A204.1 (cell line): Measurements from ENCODE around the gene KAZN.
"Not testable (repeated sequence)": the region's sequence is repeated elsewhere in the genome, so short reads cannot be mapped to it uniquely, and the experiment has no call there.

Experiments used
- FAIRE-seq: peaks from 2 replicates; lab custom pipeline; 2012; peaks lifted over from hg19 to GRCh38; lab: Jason Lieb, UNC

The KAZN gene

DNA sequence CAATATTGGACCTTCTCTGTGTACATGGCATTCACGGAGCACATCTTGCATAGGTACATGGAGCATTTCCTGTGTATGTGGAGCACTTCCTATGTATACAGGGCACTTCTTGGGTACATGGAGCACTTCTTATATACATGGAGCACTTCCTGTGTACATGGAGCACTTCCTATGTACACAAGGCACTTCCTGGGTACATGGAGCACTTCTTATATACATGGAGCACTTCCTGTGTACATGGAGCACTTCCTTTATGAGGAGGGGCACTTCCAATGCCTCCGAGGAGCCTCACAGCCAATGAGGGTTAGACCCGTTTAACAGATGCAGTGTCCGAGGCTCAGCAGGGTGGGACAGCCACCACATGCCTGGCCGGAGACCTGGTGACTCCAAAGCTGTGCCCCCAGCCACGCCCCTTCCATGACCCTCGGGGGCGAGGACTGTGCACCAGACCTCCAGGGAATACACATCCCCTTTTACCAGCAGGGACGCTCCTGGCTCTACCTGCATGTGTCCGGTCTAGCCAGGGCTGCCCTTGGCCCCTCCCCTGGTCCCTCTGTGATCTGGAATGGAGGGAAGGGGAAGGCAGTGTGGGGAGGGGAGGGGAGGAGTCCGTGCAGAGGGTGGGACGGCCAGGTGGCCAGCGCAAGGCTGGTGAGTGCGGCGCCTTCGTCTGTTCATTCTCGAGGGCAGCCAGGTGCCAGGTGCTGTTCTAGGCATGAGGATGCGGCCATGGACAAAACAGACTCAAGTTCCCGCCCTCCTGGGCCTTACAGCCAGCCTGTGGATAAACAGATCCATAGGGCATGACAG, 360.0 kb downstream of the KAZN start:
- no peak for FAIRE-seq

DNA sequence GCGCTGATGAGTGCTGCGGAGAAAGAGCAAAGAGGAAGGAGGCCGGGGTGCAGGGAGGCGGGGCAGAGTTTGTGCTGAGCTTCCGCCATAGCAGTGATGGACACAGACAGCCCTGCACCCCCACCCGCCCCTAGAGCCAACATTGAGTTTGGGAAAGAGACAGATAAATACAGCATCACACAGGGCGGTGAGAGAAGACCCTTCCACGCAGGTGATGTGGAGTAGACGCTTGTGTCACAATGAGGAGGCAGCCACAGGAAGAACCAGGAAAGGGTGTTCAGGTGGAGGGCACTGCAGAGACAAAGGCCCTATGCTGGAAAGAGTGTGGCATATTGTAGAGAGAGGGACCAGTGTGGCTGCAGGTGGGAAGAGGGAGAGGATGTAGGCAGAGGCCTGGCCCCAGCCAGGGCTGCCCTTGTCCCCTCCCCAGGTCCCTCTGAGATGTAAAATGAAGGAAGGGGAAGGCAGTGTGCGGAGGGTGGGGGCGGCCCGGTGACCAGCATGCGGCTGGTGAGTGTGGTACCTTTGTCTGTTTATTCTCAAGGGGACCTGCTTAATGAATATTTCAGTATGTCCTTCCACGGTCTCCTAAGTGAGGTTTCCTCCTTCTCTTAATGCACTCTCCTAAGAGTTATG, 360.7 kb downstream of the KAZN start:
- no peak for FAIRE-seq

DNA sequence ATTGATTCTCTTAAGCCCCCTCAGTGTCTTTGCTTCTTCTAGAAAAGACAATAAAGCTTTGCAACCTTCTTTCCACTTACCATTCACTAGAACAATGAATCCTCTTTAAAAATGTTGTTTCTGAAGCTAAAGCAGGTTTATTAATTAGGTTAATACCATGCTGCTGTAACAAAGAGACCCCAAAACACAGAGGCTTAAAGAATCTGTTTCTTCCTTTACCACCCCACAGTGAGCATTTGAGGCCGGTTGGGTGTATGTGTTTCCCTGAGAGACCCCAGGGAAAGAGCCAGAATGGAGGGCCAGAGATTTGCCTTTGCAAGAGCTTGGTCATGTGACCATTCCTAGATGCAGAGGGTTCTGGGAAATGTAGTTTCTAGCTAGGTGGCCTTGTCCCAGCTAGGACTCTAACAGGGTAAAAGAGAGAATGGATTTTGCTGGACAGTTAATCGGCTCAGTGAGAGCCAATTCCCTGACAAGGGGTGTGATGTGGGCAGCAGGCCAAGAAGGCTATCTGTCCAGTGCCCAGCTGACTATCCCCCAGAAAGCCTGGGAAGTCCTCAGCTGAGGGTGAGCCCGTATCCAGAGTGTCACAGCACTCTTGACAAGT, 363.3 kb downstream of the KAZN start:
- FAIRE-seq, result no peak

- no peak for FAIRE-seq
Observed at GRCh38 chr1:14962407-14962806, 363.9 kb downstream of the KAZN start.

- not testable (repeated sequence) for FAIRE-seq
Observed at GRCh38 chr1:14963791-14964710, 365.6 kb downstream of the KAZN start.

- no peak for FAIRE-seq
Observed at GRCh38 chr1:14964711-14965055, 366.2 kb downstream of the KAZN start.

DNA sequence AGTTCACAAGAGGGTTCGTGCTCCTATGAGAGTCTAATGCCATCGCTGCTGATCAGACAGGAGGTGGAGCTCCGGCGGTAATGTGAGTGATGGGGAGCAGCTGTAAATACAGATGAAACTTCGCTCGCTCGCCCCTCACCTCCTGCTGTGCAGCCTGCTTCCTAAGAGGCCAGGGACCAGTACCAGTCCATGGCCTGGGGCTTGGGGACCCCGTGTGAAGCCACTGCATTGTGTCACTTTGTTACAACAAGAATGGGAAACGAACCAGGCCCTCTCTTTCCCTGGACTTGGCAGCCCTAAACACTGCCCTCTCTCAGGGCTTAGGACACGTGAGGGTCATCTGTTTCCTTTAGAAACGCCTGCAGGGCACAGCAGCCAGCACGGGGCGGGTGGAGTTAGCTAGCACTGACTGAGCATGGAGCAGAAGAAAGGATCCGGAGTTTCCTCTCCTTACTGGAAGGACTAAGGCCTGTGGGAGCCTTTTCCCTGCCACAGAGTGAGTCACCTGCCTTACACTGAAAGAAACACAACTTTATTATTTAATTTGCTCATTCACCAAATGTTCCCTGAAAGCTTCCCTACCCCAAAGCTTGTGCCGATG, 369.9 kb downstream of the KAZN start:
- no peak for FAIRE-seq

DNA sequence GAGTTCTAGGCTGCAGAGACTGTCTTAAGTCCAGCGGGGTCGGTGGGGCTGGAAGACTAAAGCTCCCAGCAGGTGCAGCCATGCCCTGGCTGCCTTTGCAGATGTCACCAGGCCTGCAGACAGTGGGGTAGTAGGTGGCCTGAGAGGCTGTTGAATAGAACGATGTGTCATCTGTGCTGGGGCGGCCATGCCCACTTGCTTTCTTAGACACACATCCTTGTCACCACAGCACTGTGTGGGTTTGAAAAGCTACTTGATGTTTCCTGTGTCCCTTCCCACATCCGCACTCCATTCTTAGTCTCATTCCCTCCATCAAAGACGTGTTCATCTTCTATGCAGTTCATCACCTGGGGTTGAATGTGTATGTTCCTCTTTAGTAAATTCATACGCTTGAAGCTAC, 370.5 kb downstream of the KAZN start:
- no peak for FAIRE-seq

GRCh38 chr1:14970115-14970798, 371.8 kb downstream of the KAZN start:
- FAIRE-seq, result no peak

DNA sequence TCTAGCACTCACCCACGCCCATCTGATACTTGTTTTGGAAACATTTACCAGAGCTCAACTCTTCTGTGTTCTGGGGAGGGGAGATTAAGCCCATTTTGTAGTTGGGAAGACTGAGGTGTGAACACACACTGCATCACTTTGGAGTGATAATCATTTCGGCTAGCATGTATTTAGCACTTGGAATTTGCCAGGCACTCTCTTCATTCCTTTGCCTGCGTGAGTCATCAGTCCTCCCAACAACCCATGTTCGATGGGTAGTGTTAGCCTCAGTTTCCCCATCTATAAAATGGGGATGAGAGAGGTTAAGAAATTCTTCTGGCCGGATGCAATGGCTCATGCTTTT, 372.3 kb downstream of the KAZN start:
- FAIRE-seq, result no peak

- FAIRE-seq, result no peak
Observed at GRCh38 chr1:14971221-14971620, 372.7 kb downstream of the KAZN start.

- FAIRE-seq, result no peak
Observed at GRCh38 chr1:14972107-14972506, 373.6 kb downstream of the KAZN start.

DNA sequence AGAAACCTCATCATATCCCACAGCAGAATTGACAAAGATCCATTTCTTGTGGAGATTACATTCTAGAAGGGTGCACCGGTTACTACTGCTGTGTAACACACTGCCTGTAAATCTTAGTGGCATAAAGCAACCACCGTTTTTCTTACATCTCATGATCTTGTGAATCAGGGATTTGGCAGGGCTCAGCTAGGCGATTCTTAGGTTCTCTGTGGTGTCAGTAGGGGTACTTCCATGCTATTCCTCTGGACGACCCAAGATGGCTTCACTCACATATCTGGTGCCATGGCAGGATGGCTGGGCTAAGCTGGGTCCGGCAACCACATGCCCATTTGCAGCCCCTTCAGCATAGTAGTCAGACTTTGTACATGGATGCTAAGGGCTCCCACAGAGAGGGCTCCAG, 375.3 kb downstream of the KAZN start:
- no peak for FAIRE-seq

DNA sequence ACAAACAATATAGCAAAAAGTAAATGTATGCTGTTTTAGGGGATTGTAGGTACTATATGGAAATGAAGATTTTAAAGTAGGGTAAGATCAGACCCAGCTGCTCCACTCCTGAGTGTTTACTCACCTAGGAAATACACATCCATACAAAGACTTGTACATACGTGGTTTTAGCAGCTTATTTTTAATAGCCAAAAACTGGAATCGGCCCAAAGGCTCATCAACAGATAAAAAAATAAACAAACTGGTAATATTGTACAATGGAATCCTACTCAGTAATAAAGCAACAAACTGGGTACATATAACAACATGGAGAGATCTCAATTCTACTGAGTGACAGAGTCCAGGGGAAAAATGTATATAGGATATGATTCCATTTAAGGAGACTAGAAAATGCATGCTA, 375.9 kb downstream of the KAZN start:
- FAIRE-seq, result no peak

DNA sequence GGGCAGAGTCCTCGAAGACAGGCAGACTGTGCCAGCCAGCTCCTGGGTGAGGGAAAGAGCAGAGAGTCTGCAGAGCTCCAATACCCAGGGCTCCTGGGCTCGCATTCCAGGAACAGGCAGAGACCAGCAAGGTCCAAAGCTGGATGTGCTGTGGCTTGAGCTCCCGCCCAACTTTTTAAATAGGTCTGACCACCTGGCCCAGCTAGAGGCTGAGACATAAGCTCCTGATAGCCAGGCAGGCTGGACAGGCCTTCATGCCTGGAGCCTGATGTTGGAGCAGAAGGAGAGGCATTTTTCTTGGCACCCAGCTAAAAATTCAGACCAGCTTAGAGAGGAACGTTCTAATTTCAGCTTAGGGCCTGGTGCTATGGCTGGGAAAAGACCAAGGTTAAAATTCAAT, 376.6 kb downstream of the KAZN start:
- no peak for FAIRE-seq

DNA sequence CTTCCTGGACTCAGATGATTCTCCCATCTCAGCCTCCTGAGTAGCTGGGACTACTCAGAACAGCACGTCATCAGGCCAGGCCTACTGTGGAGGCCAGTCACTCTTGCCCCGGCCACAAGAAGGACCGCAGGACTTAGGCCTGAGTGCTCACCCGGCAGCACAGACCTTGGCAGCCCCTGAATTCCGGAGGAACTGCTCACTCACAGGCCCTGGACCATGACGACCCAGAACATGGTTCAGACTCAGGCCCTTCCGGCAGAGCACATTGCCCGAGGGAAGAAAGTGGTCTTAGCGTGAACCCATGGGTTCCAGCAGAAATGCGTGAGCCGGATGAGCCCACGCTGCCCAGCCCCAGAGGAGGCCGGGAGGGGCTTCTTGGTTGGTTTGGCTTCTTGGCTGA, 377.8 kb downstream of the KAZN start:
- FAIRE-seq, result no peak

DNA sequence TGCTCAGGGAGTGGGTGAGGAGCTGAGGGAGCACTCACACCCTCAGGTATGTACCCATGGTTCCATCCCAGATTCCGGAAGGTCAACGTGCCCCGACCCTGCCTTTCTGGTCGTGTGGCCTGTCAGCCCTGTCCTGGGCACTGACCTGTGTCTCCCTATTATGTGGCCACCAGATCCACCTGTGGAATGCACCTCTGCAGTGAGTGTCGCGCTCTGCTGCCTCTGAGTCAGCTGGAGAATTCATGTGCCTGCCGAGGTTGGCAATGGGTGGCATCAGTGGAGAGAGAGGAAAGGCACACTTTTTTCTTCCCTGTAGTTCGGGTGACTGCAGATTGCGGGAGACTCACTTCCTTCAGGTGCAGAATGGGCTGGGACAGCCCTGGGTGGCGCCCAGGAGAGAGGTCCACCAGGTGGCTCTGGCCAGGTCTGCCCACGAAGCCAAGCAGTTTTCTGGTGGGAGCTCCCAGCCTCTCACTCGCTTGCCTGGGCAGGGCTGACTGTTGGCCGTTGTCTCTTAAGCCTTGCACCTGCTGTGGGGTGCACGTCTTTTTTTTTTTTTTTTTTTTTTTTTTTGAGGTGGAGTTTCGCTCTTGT, 378.9 kb downstream of the KAZN start:
- FAIRE-seq, result no peak

- no peak for FAIRE-seq
Observed at GRCh38 chr1:14980621-14981218, 382.2 kb downstream of the KAZN start.

GRCh38 chr1:14982029-14982428, 383.5 kb downstream of the KAZN start:
- no peak for FAIRE-seq

GRCh38 chr1:14983277-14983676, 384.8 kb downstream of the KAZN start:
- FAIRE-seq, result no peak

DNA sequence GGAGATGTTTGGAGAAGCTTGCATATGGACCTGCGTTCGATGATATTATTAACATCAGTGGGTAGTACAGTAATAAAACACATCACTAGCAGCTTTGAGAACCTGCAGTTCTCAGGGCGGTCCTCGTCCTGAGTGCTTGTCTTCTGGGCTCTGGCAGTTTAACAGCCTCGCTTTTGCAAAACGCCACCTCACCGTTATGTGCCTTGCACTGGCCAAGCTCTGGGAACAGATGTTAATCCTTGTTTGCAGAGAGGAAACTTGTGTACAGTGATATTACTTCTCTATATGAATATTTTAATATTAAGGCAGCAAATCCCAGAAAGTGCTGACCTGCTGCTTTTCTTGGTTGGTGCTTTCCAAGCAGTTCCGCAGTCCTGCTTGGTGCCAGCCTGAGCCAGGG, 387.7 kb downstream of the KAZN start:
- FAIRE-seq, result no peak
